ENCODE results near the gene EPPIN. TPM values are rescaled to one million over a fixed set of nuclear protein-coding genes. Genes with fewer than 3 reads are reported as not detected.

Gene EPPIN
- polyA plus RNA-seq, 1 of the 3 experiments (the other 2 are of a cell fraction), result not detected

GRCh38 chr20:45495501-45495941 lies 51.7 kb downstream of the EPPIN start:
- CTCF ChIA-PET, result interaction anchor here (1.3 kb wide), 1 partner anchor 134 kb away, joined by 3 read pairs; the partner anchor contains the start of gene WFDC10A

More at GRCh38 chr20:45495501-45495941, 51.7 kb downstream of the EPPIN start:
- Histone ChIP-seq H2AFZ (ENCODE audit: low read depth) (no peak overlapping the region), H3K4me1 (ENCODE audit: control insufficient read depth in 1 of 2, insufficient read depth in 2 of 2, low read depth in 1 of 2, low read length in 1 of 2) (no peaks in the 10 kb centered on the region), H3K9me2 (no peaks in the 10 kb centered on the region), H3K27me3 (ENCODE audit: insufficient read depth) (peaks cover 10% of the 10 kb centered on the region; the same call in 1 of the 2 replicates), H3K4me3 (ENCODE audit: low read depth in 2 of 2, low read length in 1 of 2) (no peak overlapping the region), H3K4me2 (no peak overlapping the region), H3K79me2 (ENCODE audit: insufficient read depth) (no peaks in the 10 kb centered on the region), H3K9ac (no peak overlapping the region), H3K27ac (ENCODE audit: low read depth in 2 of 2, low read length in 1 of 2) (no peak overlapping the region), H4K20me1 (ENCODE audit: insufficient read depth) (no peaks in the 10 kb centered on the region), H3K9me3 (no peaks in the 10 kb centered on the region), H3F3A (replicated peaks; ENCODE audit: insufficient read depth) (no peaks in the 10 kb centered on the region), H3K36me3 (replicated peaks in 1 of 2; ENCODE audit: control insufficient read depth in 1 of 2, insufficient read depth in 2 of 2, low read length in 1 of 2) (no peaks in the 10 kb centered on the region)
- TF ChIP-seq MAX (IDR thresholded peaks at IDR 0.05; ENCODE audit: low read depth), result no peak
- TF ChIP-seq FOSL2 (IDR thresholded peaks at IDR 0.05; ENCODE audit: borderline replicate concordance, low read depth), result no peak
- TF ChIP-seq FOXJ3 (CRISPR knock-in tag; IDR thresholded peaks at IDR 0.05), result no peak
- TF ChIP-seq RFX5 (IDR thresholded peaks at IDR 0.05; ENCODE audit: low read length), result no peak
- no peak for TF ChIP-seq IRF3 (IDR thresholded peaks at IDR 0.05; ENCODE audit: low read depth, low read length)
- TF ChIP-seq TEAD4 (IDR thresholded peaks at IDR 0.05; ENCODE audit: borderline replicate concordance, insufficient read depth), result no peak
- TF ChIP-seq NFIC (IDR thresholded peaks at IDR 0.05; ENCODE audit: borderline replicate concordance), result no peak
- TF ChIP-seq SIN3A (IDR thresholded peaks at IDR 0.05; ENCODE audit: borderline replicate concordance, low read depth, low read length), result no peak
- no peak for TF ChIP-seq MXI1 (IDR thresholded peaks at IDR 0.05; ENCODE audit: low read depth, low read length)
- no peak for TF ChIP-seq SMC3 (IDR thresholded peaks at IDR 0.05; ENCODE audit: low read depth, low read length)
- POLR2A ChIA-PET, result no interaction called here
- DNase-seq, result no peak
- 38% methylated on average over 1 of the region's 1 CpG for WGBS (ENCODE audit: low lambda C conversion rate)

Small RNA genes within 50 kb of the gene (small RNA-seq; reads per million reads assigned to genes)
- gene AL031663.1 (0 to 3.4 (median 0) reads per million in 7 experiments), gene HSPD1P21 (0 reads per million in 7 experiments), gene RNA5SP485 (0 reads per million in 7 experiments)

Other genes starting within 250 kb of the EPPIN start
- gene RBPJL, start 240.6 kb downstream of the EPPIN start, polyA plus RNA-seq (2012; rRNA removed), result not detected in 2 replicates
- 0.13 and 0.16 TPM in 2 replicates for gene MATN4, start 239.1 kb downstream of the EPPIN start, polyA plus RNA-seq (2012; rRNA removed)
- 131 and 192 TPM in 2 replicates for gene SDC4, start 199.0 kb downstream of the EPPIN start, polyA plus RNA-seq (2012; rRNA removed)
- 26.5 and 26.9 TPM in 2 replicates for gene SYS1, start 184.2 kb downstream of the EPPIN start, polyA plus RNA-seq (2012; rRNA removed)
- not detected in 2 replicates for gene TP53TG5, start 169.1 kb downstream of the EPPIN start, polyA plus RNA-seq (2012; rRNA removed)
- gene DBNDD2, start 139.1 kb downstream of the EPPIN start, polyA plus RNA-seq (2012; rRNA removed), result 22.4 and 24.5 TPM in 2 replicates
- 144 and 149 TPM in 2 replicates for gene PIGT, start 131.3 kb downstream of the EPPIN start, polyA plus RNA-seq (2012; rRNA removed)
- 0.21 TPM in 1 of 2 replicates, not detected in the other for gene WFDC2, start 77.6 kb downstream of the EPPIN start, polyA plus RNA-seq (2012; rRNA removed)
- not detected in 2 replicates for gene SPINT3, start 31.8 kb downstream of the EPPIN start, polyA plus RNA-seq (2012; rRNA removed)
- gene WFDC6, start 7.9 kb downstream of the EPPIN start, polyA plus RNA-seq (2012; rRNA removed), result not detected in 2 replicates
- not detected in 2 replicates for gene WFDC8, start 31.9 kb upstream of the EPPIN start, polyA plus RNA-seq (2012; rRNA removed)
- not detected in 2 replicates for gene WFDC10A, start 82.3 kb upstream of the EPPIN start, polyA plus RNA-seq (2012; rRNA removed)
- not detected in 2 replicates for gene WFDC9, start 83.9 kb upstream of the EPPIN start, polyA plus RNA-seq (2012; rRNA removed)
- not detected in 2 replicates for gene WFDC11, start 122.8 kb upstream of the EPPIN start, polyA plus RNA-seq (2012; rRNA removed)
- gene WFDC13, start 154.6 kb upstream of the EPPIN start, polyA plus RNA-seq (2012; rRNA removed), result not detected in 2 replicates
- not detected in 2 replicates for gene WFDC10B, start 157.6 kb upstream of the EPPIN start, polyA plus RNA-seq (2012; rRNA removed)
- gene SPINT4, start 174.9 kb upstream of the EPPIN start, polyA plus RNA-seq (2012; rRNA removed), result not detected in 2 replicates
- gene WFDC3, start 244.5 kb upstream of the EPPIN start, polyA plus RNA-seq (2012; rRNA removed), result 0.76 and 0.97 TPM in 2 replicates
- 60.0 and 65.8 TPM in 2 replicates for gene DNTTIP1, start 244.6 kb upstream of the EPPIN start, polyA plus RNA-seq (2012; rRNA removed)